ENCODE results near the gene EGR1. TPM values are rescaled to one million over a fixed set of nuclear protein-coding genes. Genes with fewer than 3 reads are reported as not detected.
A peak's percentile ranks its signal among the peaks of the same experiment; 100 is the strongest.
"Not testable (repeated sequence)": the region's sequence is repeated elsewhere in the genome, so short reads cannot be mapped to it uniquely, and the experiment has no call there.

The EGR1 gene
- total RNA-seq, 2 donors from 2014 or later: 9.9 to 14.2 TPM

GRCh38 chr5:138470322-138471051 is 5.2 kb downstream of the EGR1 start:
- H3K4me3 ChIP-seq (ENCODE audit: low read length): no peak overlapping the region
- Mint-ChIP-seq H3K27me3 (ENCODE audit: insufficient read depth) (peaks cover 25% of the 10 kb centered on the region), H3K36me3 (ENCODE audit: low read depth) (peaks cover 11% of the 10 kb centered on the region), H3K4me1 (peaks cover 17% of the 10 kb centered on the region), H3K4me3 (no peak overlapping the region), H3K27ac (no peak overlapping the region), H3K9me3 (no peaks in the 10 kb centered on the region)
- peaks cover 10% of the 10 kb centered on the region for H3K36me3 ChIP-seq (ENCODE audit: control insufficient read depth, insufficient read depth, low read length)
- TF ChIP-seq CTCF (conservative IDR thresholded peaks at IDR 0.05): no peak
- no peak overlapping the region for H3K27ac ChIP-seq (ENCODE audit: low read depth, low read length)
- H3K9me3 ChIP-seq (ENCODE audit: control insufficient read depth, low read length): no peaks in the 10 kb centered on the region
- 91 to 93% methylated on average over 3 of the region's 3 CpGs for WGBS, 2 experiments (ENCODE audit: insufficient coverage in 1 of 2, insufficient read length in 1 of 2)
- H3K4me1 ChIP-seq (ENCODE audit: control insufficient read depth, insufficient read depth, low read length): peaks cover 7% of the 10 kb centered on the region
- H3K27me3 ChIP-seq (ENCODE audit: control insufficient read depth, insufficient read depth, low read length, poor library complexity, severe bottlenecking): peaks cover 12% of the 10 kb centered on the region
- H3K9ac ChIP-seq (ENCODE audit: extremely low read depth, low read length, poor library complexity, severe bottlenecking): no peak overlapping the region
- no peak for DNase-seq

- Histone ChIP-seq H3K4me3 (ENCODE audit: low read length) (no peak overlapping the region), H3K4me1 (ENCODE audit: control insufficient read depth, insufficient read depth, low read length) (peaks cover 7% of the 10 kb centered on the region), H3K27me3 (ENCODE audit: control insufficient read depth, insufficient read depth, low read length, poor library complexity, severe bottlenecking) (peaks cover 8% of the 10 kb centered on the region), H3K36me3 (ENCODE audit: control insufficient read depth, insufficient read depth, low read length) (peaks cover 10% of the 10 kb centered on the region), H3K9me3 (ENCODE audit: control insufficient read depth, low read length) (no peaks in the 10 kb centered on the region), H3K9ac (ENCODE audit: extremely low read depth, low read length, poor library complexity, severe bottlenecking) (no peak overlapping the region), H3K27ac (ENCODE audit: low read depth, low read length) (no peak overlapping the region)
- Mint-ChIP-seq H3K4me3 (no peak overlapping the region), H3K4me1 (peaks cover 17% of the 10 kb centered on the region), H3K27ac (no peak overlapping the region), H3K36me3 (ENCODE audit: low read depth) (peaks cover 11% of the 10 kb centered on the region), H3K9me3 (no peaks in the 10 kb centered on the region), H3K27me3 (ENCODE audit: insufficient read depth) (peaks cover 23% of the 10 kb centered on the region)
- no peak for TF ChIP-seq CTCF (conservative IDR thresholded peaks at IDR 0.05)
- DNase-seq: no peak
- WGBS, 2 experiments (ENCODE audit: insufficient coverage in 1 of 2, insufficient read length in 1 of 2): 90 to 100% methylated on average over 1 to 2 of the region's 2 CpGs
These were observed 5.7 kb downstream of the EGR1 start for GRCh38 chr5:138471052-138471361.

DNA sequence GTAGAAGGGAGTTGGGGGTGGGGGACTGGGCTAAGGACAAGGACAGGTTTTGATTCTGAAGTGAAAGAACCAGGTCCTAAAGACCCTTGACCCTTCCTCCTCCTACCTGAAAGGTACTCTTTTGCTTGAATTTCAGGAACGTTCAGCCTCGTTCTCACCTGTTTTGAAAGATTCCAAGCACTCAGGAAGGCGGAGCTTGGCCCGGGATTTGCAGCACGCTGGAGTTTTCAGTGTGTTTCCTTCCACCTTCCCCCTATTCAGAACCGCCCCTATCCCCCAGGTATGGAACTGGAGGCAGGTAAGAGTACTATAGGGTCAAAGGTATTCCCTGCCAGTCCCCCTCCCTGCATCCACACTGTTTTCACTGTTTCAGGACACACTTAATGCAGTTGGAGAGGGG is 7.1 kb downstream of the EGR1 start:
- H3K36me3 Mint-ChIP-seq (ENCODE audit: low read depth): peaks cover 5% of the 10 kb centered on the region

DNA sequence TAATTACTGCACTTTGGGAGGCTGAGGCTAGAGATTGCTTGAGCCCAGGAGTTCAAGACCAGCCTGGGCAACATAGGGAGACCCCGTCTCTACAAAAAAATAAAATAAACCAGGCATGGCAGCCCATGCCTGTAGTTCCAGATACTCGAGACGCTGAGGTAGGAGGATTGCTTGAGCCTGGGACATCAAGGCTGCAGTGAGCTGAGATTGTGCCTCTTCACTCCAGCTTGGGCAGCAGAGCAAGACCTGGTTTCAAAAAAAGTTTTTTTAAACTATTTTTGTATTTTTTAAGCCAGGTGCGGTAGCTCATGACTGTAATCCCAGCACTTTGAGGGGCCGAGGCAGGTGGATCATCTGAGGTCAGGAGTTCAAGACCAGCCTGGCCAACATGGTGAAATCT is 7.9 kb downstream of the EGR1 start:
- not testable (repeated sequence) for H3K9ac ChIP-seq (ENCODE audit: extremely low read depth, low read length, poor library complexity, severe bottlenecking); H3K4me1 ChIP-seq (ENCODE audit: control insufficient read depth, insufficient read depth, low read length); H3K9me3 Mint-ChIP-seq; H3K27ac Mint-ChIP-seq; H3K4me3 ChIP-seq (ENCODE audit: low read length); H3K9me3 ChIP-seq (ENCODE audit: control insufficient read depth, low read length); H3K27ac ChIP-seq (ENCODE audit: low read depth, low read length); H3K36me3 ChIP-seq (ENCODE audit: control insufficient read depth, insufficient read depth, low read length); H3K27me3 ChIP-seq (ENCODE audit: control insufficient read depth, insufficient read depth, low read length, poor library complexity, severe bottlenecking); DNase-seq; H3K4me3 Mint-ChIP-seq; H3K27me3 Mint-ChIP-seq (ENCODE audit: insufficient read depth); H3K36me3 Mint-ChIP-seq (ENCODE audit: low read depth)
- WGBS, 2 experiments (ENCODE audit: insufficient coverage in 1 of 2, insufficient read length in 1 of 2): 91 to 96% methylated on average over 5 of the region's 5 CpGs
- peaks cover 14% of the 10 kb centered on the region for H3K4me1 Mint-ChIP-seq

More for the DNA sequence above, 7.1 kb downstream of the EGR1 start:
- 55 to 67% methylated on average over 5 to 6 of the region's 6 CpGs for WGBS, 2 experiments (ENCODE audit: insufficient coverage in 1 of 2, insufficient read length in 1 of 2)
- Mint-ChIP-seq H3K27ac (no peak overlapping the region), H3K4me3 (no peak overlapping the region), H3K9me3 (no peaks in the 10 kb centered on the region), H3K4me1 (peaks cover 16% of the 10 kb centered on the region), H3K27me3 (ENCODE audit: insufficient read depth) (peaks cover 12% of the 10 kb centered on the region)
- H3K4me3 ChIP-seq (ENCODE audit: low read length): no peak overlapping the region
- H3K9ac ChIP-seq (ENCODE audit: extremely low read depth, low read length, poor library complexity, severe bottlenecking): no peak overlapping the region
- DNase-seq: peak; percentile 85
- no peak overlapping the region for H3K27ac ChIP-seq (ENCODE audit: low read depth, low read length)
- H3K27me3 ChIP-seq (ENCODE audit: control insufficient read depth, insufficient read depth, low read length, poor library complexity, severe bottlenecking): no peaks in the 10 kb centered on the region
- TF ChIP-seq CTCF (conservative IDR thresholded peaks at IDR 0.05): no peak
- H3K36me3 ChIP-seq (ENCODE audit: control insufficient read depth, insufficient read depth, low read length): peaks cover 6% of the 10 kb centered on the region
- no peaks in the 10 kb centered on the region for H3K9me3 ChIP-seq (ENCODE audit: control insufficient read depth, low read length)
- no peaks in the 10 kb centered on the region for H3K4me1 ChIP-seq (ENCODE audit: control insufficient read depth, insufficient read depth, low read length)
